ENCODE results near the gene TTN.
A peak's percentile ranks its signal among the peaks of the same experiment; 100 is the strongest.

Gene TTN

GRCh38 chr2:178844269-178844668 is 37.0 kb upstream of the TTN start:
- Histone ChIP-seq H3K27ac (peak overlapping the region in 1 of 2 donors; percentile 48), H3K4me3 (no peak overlapping the region)
- DNase-seq (ENCODE audit: low spot score) = no peak
- no peak for TF ChIP-seq CTCF (IDR thresholded peaks at IDR 0.05)

GRCh38 chr2:178843697-178844096 is 36.5 kb upstream of the TTN start:
- Histone ChIP-seq H3K4me3 (no peak overlapping the region), H3K27ac (no peak overlapping the region)
- no peak for TF ChIP-seq CTCF (IDR thresholded peaks at IDR 0.05)
- no peak for DNase-seq (ENCODE audit: low spot score)

GRCh38 chr2:178836807-178837206 is 29.6 kb upstream of the TTN start:
- Histone ChIP-seq H3K4me3 (no peak overlapping the region), H3K27ac (no peak overlapping the region)
- DNase-seq (ENCODE audit: low spot score) = no peak
- TF ChIP-seq CTCF (IDR thresholded peaks at IDR 0.05) = no peak

GRCh38 chr2:178834086-178834485 is 26.9 kb upstream of the TTN start:
- no peak for DNase-seq (ENCODE audit: low spot score)
- no peak for TF ChIP-seq CTCF (IDR thresholded peaks at IDR 0.05)
- Histone ChIP-seq H3K4me3 (no peak overlapping the region), H3K27ac (no peak overlapping the region)

- no peak for TF ChIP-seq CTCF (IDR thresholded peaks at IDR 0.05)
- DNase-seq (ENCODE audit: low spot score) = no peak
- Histone ChIP-seq H3K27ac (no peak overlapping the region), H3K4me3 (no peak overlapping the region)
Observed at GRCh38 chr2:178833382-178833781, 26.2 kb upstream of the TTN start.

GRCh38 chr2:178830451-178830850 is 23.2 kb upstream of the TTN start:
- DNase-seq (ENCODE audit: low spot score) = no peak
- TF ChIP-seq CTCF (IDR thresholded peaks at IDR 0.05) = no peak
- Histone ChIP-seq H3K4me3 (no peak overlapping the region), H3K27ac (no peak overlapping the region)

- Histone ChIP-seq H3K27ac (no peak overlapping the region), H3K4me3 (no peak overlapping the region)
- DNase-seq (ENCODE audit: low spot score) = no peak
- TF ChIP-seq CTCF (IDR thresholded peaks at IDR 0.05) = no peak
Observed at GRCh38 chr2:178829981-178830380, 22.8 kb upstream of the TTN start.
